Heart left ventricle (tissue), 13 donors: ENCODE data around the gene SIN3B.

ENCODE experiments used
- CTCF ChIP-seq, 12 donors: fragments of 200-600 bp; sonication (generic) in 4 of 12; IDR thresholded peaks; one replicate each; pipeline versions ENCODE4 v1.5.0 to v1.8.0; 2018 to 2022; ENCODE audit warnings: antibody characterized with exemption in 12 of 12, mild to moderate bottlenecking in 5 of 12
- POLR2A ChIP-seq, 2 donors: fragments of 450-650 bp; IDR thresholded peaks; one replicate each; pipeline ENCODE4 v1.6.1; 2017; ENCODE audit warnings: antibody characterized with exemption in 2 of 2, mild to moderate bottlenecking in 2 of 2, moderate library complexity in 2 of 2
- donor health status: ischemic (EF 13 %, LVEDD 7.1; RV severe dilation, severe dysfunction).
- donor health status: DM: no; HTN: yes; CAD: no.
- donor health status: DM: no; HTN: no; CAD: no.
- donor health status: ischemic (EF 25% LVEDD 6.9; RV normal size, moderate dysfunction).
- donor health status: ischemic (EF 25% LVEDD 5.7; RV mildly dilated, moderate dysfunction).
- donor health status: ischemic (EF 35%, LVEDD 5.7; RV mildly dilated, moderate dysfunction).
- donor health status: nonischemic (EF 11% LVEDD 7.7; RV severe dilation, severe dysfunction).
- donor health status: DM: yes; HTN: yes; CAD: no.
- donor health status: PGD.
- donor health status: ischemic (EF 29% LVEDD 5.4; RV normal size, mild dysfunction).
- donor health status: nonischemic (EF 23%, LVEDD 6.1; RV moderate dilation, normal function).

- no peak for TF ChIP-seq CTCF (IDR thresholded peaks at IDR 0.05)
- no peak for TF ChIP-seq POLR2A (IDR thresholded peaks at IDR 0.05)
Measured at GRCh38 chr19:16873594-16873993, 44.4 kb downstream of the SIN3B start.
